ENCODE measurements around the gene MAP1LC3B.

The MAP1LC3B gene

DNA sequence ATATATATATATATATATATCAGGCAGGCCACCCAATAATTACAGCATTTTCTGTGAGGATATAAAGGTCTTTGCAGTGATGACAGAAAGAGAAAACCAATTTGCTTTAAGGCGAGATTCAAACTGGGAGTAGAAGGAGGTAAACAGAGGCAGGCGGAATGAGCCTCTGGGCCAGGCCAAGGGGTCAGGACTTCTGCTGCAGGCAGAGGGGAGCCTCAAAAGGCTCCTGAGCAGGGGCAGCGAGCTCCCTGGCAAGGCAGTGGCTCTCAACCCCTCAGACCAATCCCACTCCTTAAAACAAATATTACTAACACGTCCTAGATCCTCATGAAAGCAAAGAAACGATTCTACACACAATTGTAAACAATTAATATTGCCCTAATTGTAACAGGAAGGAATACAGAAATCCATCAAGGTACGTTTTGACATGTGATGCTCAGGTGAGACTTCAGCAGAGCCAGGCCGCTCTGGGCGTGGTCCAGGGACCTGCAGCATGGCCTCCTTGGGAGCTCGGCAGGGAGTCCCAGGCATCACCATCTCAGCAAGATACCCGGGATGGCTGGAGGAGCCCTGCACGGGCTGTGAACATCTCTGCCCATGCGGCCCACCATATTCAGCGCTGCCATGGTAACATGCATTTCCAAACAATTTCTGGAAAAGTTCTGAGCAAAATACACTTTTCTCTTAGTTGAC, 27.0 kb upstream of the MAP1LC3B start:
- Histone ChIP-seq H2AFZ (ENCODE audit: low read depth, low read length) (no peak overlapping the region), H3K36me3 (ENCODE audit: control insufficient read depth in 1 of 2, insufficient read depth in 2 of 2, low read depth in 1 of 2, low read length in 2 of 2) (peaks cover 46 to 50% of the 10 kb centered on the region in 2 experiments), H2AK5ac (ENCODE audit: low read length, severe bottlenecking) (no peak overlapping the region), H3K9me3 (ENCODE audit: control insufficient read depth, low read length) (no peaks in the 10 kb centered on the region), H3K79me1 (replicated peaks; ENCODE audit: low read length, poor library complexity, severe bottlenecking) (peaks cover 66% of the 10 kb centered on the region), H3K4me3 (ENCODE audit: insufficient read depth in 1 of 2, low read depth in 1 of 2, low read length in 2 of 2) (no peak overlapping the region), H3K18ac (ENCODE audit: low read depth in 1 of 2, low read length in 2 of 2) (no peak overlapping the region), H3K4ac (ENCODE audit: low read depth in 1 of 2, low read length in 2 of 2) (no peak overlapping the region), H3K9ac (ENCODE audit: low read length) (no peak overlapping the region), H3K4me2 (ENCODE audit: low read length, poor library complexity, severe bottlenecking) (no peak overlapping the region), H3K14ac (ENCODE audit: low read length in 2 of 2) (no peak overlapping the region), H2BK12ac (ENCODE audit: low read length in 2 of 2) (no peak overlapping the region), H2BK15ac (ENCODE audit: low read depth, poor library complexity, severe bottlenecking) (no peak overlapping the region), H3K4me1 (ENCODE audit: control insufficient read depth, insufficient read depth, low read depth, low read length) (peaks cover 19% of the 10 kb centered on the region), H4K91ac (ENCODE audit: low read length) (no peak overlapping the region), H3K27ac (ENCODE audit: low read length, poor library complexity, severe bottlenecking) (no peak overlapping the region), H3K23ac (ENCODE audit: low read length in 2 of 2) (no peak overlapping the region), H4K8ac (ENCODE audit: low read length) (no peak overlapping the region), H2BK5ac (ENCODE audit: low read depth, low read length, poor library complexity, severe bottlenecking) (no peak overlapping the region), H3K27me3 (ENCODE audit: control insufficient read depth in 1 of 2, insufficient read depth in 1 of 2, low read length in 2 of 2) (no peaks in the 10 kb centered on the region), H2BK120ac (ENCODE audit: low read depth, low read length) (no peak overlapping the region)
- no peak for DNase-seq
- WGBS, result 93% methylated on average over 13 of the region's 13 CpGs

DNA sequence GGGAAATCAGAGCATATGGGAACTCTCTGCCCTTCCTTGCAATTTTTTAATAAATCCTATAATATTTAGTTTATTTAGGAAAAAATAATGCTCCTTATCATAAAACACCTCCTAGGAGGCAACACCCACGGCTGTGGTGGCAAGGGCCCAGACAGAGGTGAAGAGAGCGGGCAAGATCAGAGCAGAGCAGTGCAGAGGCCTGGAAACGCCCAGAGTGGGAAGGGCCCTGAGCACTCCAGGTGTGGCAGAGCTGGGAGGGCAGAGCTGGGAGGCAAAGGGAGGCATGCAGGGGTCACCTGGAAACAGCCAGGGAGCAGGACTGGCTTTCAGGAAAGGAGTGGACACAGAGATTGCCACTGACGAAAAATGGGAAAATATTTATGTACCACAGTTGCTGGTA, 25.8 kb upstream of the MAP1LC3B start:
- H2BK5ac ChIP-seq (ENCODE audit: low read depth, low read length, poor library complexity, severe bottlenecking), result no peak overlapping the region
- H3K27me3 ChIP-seq (ENCODE audit: control insufficient read depth in 1 of 2, insufficient read depth in 1 of 2, low read length in 2 of 2), result no peaks in the 10 kb centered on the region
- WGBS, result 95% methylated on average over 4 of the region's 4 CpGs
- no peak overlapping the region for H3K4me2 ChIP-seq (ENCODE audit: low read length, poor library complexity, severe bottlenecking)
- no peak overlapping the region for H4K91ac ChIP-seq (ENCODE audit: low read length)
- no peak overlapping the region for H3K9ac ChIP-seq (ENCODE audit: low read length)
- no peak overlapping the region for H3K14ac ChIP-seq (ENCODE audit: low read length in 2 of 2)
- H2BK15ac ChIP-seq (ENCODE audit: low read depth, poor library complexity, severe bottlenecking), result no peak overlapping the region
- no peak overlapping the region for H2BK120ac ChIP-seq (ENCODE audit: low read depth, low read length)
- H2AFZ ChIP-seq (ENCODE audit: low read depth, low read length), result no peak overlapping the region
- no peak overlapping the region for H3K27ac ChIP-seq (ENCODE audit: low read length, poor library complexity, severe bottlenecking)
- no peak overlapping the region for H2AK5ac ChIP-seq (ENCODE audit: low read length, severe bottlenecking)
- peaks cover 39% of the 10 kb centered on the region in 2 experiments for H3K36me3 ChIP-seq (ENCODE audit: control insufficient read depth in 1 of 2, insufficient read depth in 2 of 2, low read depth in 1 of 2, low read length in 2 of 2)
- no peak overlapping the region for H3K23ac ChIP-seq (ENCODE audit: low read length in 2 of 2)
- H2BK12ac ChIP-seq (ENCODE audit: low read length in 2 of 2), result no peak overlapping the region
- no peak overlapping the region for H3K4me3 ChIP-seq (ENCODE audit: insufficient read depth in 1 of 2, low read depth in 1 of 2, low read length in 2 of 2)
- H3K9me3 ChIP-seq (ENCODE audit: control insufficient read depth, low read length), result no peaks in the 10 kb centered on the region
- H3K18ac ChIP-seq (ENCODE audit: low read depth in 1 of 2, low read length in 2 of 2), result no peak overlapping the region
- H4K8ac ChIP-seq (ENCODE audit: low read length), result no peak overlapping the region
- H3K79me1 ChIP-seq (replicated peaks; ENCODE audit: low read length, poor library complexity, severe bottlenecking), result peaks cover 66% of the 10 kb centered on the region
- no peak overlapping the region for H3K4ac ChIP-seq (ENCODE audit: low read depth in 1 of 2, low read length in 2 of 2)
- no peak for DNase-seq
- H3K4me1 ChIP-seq (ENCODE audit: control insufficient read depth, insufficient read depth, low read depth, low read length), result peaks cover 20% of the 10 kb centered on the region

GRCh38 chr16:87366930-87367329, 25.2 kb upstream of the MAP1LC3B start:
- Histone ChIP-seq H2AFZ (ENCODE audit: low read depth, low read length) (no peak overlapping the region), H3K18ac (ENCODE audit: low read depth in 1 of 2, low read length in 2 of 2) (no peak overlapping the region), H3K9me3 (ENCODE audit: control insufficient read depth, low read length) (no peaks in the 10 kb centered on the region), H4K91ac (ENCODE audit: low read length) (no peak overlapping the region), H3K36me3 (ENCODE audit: control insufficient read depth in 1 of 2, insufficient read depth in 2 of 2, low read depth in 1 of 2, low read length in 2 of 2) (peaks cover 32 to 33% of the 10 kb centered on the region in 2 experiments), H3K79me1 (replicated peaks; ENCODE audit: low read length, poor library complexity, severe bottlenecking) (peaks cover 64% of the 10 kb centered on the region), H3K27ac (ENCODE audit: low read length, poor library complexity, severe bottlenecking) (no peak overlapping the region), H3K4me1 (ENCODE audit: control insufficient read depth, insufficient read depth, low read depth, low read length) (peaks cover 15% of the 10 kb centered on the region), H2BK15ac (ENCODE audit: low read depth, poor library complexity, severe bottlenecking) (no peak overlapping the region), H2AK5ac (ENCODE audit: low read length, severe bottlenecking) (no peak overlapping the region), H3K14ac (ENCODE audit: low read length in 2 of 2) (no peak overlapping the region), H4K8ac (ENCODE audit: low read length) (no peak overlapping the region), H3K9ac (ENCODE audit: low read length) (no peak overlapping the region), H3K23ac (ENCODE audit: low read length in 2 of 2) (no peak overlapping the region), H2BK12ac (ENCODE audit: low read length in 2 of 2) (no peak overlapping the region), H3K4me2 (ENCODE audit: low read length, poor library complexity, severe bottlenecking) (no peak overlapping the region), H3K27me3 (ENCODE audit: control insufficient read depth in 1 of 2, insufficient read depth in 1 of 2, low read length in 2 of 2) (no peaks in the 10 kb centered on the region), H2BK5ac (ENCODE audit: low read depth, low read length, poor library complexity, severe bottlenecking) (no peak overlapping the region), H2BK120ac (ENCODE audit: low read depth, low read length) (no peak overlapping the region), H3K4me3 (ENCODE audit: insufficient read depth in 1 of 2, low read depth in 1 of 2, low read length in 2 of 2) (no peak overlapping the region), H3K4ac (ENCODE audit: low read depth in 1 of 2, low read length in 2 of 2) (no peak overlapping the region)
- no CpG with 5 or more reads among the region's 1 CpG for WGBS
- no peak for DNase-seq

DNA sequence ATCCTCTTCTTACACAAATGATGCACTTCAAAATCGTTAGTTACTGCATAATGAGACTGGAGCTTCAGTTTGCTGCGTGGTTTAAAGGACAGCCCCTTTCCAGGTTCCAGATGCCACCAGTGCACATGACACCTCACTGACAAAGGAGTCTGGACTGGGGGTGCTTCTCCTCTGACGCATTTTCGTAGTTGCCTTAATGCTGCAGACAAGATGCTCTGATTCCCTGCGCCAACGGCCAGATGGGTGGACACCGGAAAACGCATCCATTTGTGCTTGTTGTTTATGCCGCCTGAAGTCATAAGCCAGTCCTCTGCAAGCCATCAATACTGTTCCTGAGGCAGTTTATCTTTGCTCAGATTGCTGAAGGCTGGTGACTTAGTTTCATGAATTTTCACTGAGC, 24.6 kb upstream of the MAP1LC3B start:
- 90% methylated on average over 9 of the region's 9 CpGs for WGBS
- Histone ChIP-seq H3K36me3 (ENCODE audit: control insufficient read depth in 1 of 2, insufficient read depth in 2 of 2, low read depth in 1 of 2, low read length in 2 of 2) (peaks cover 27 to 33% of the 10 kb centered on the region in 2 experiments), H3K4me1 (ENCODE audit: control insufficient read depth, insufficient read depth, low read depth, low read length) (peaks cover 15% of the 10 kb centered on the region), H3K27ac (ENCODE audit: low read length, poor library complexity, severe bottlenecking) (no peak overlapping the region), H3K18ac (ENCODE audit: low read depth in 1 of 2, low read length in 2 of 2) (no peak overlapping the region), H2BK12ac (ENCODE audit: low read length in 2 of 2) (no peak overlapping the region), H3K14ac (ENCODE audit: low read length in 2 of 2) (no peak overlapping the region), H4K91ac (ENCODE audit: low read length) (no peak overlapping the region), H4K8ac (ENCODE audit: low read length) (no peak overlapping the region), H3K4ac (ENCODE audit: low read depth in 1 of 2, low read length in 2 of 2) (no peak overlapping the region), H3K9me3 (ENCODE audit: control insufficient read depth, low read length) (no peaks in the 10 kb centered on the region), H3K4me3 (ENCODE audit: insufficient read depth in 1 of 2, low read depth in 1 of 2, low read length in 2 of 2) (no peak overlapping the region), H3K4me2 (ENCODE audit: low read length, poor library complexity, severe bottlenecking) (no peak overlapping the region), H2BK5ac (ENCODE audit: low read depth, low read length, poor library complexity, severe bottlenecking) (no peak overlapping the region), H3K23ac (ENCODE audit: low read length in 2 of 2) (no peak overlapping the region), H2BK15ac (ENCODE audit: low read depth, poor library complexity, severe bottlenecking) (no peak overlapping the region), H2BK120ac (ENCODE audit: low read depth, low read length) (no peak overlapping the region), H3K27me3 (ENCODE audit: control insufficient read depth in 1 of 2, insufficient read depth in 1 of 2, low read length in 2 of 2) (no peaks in the 10 kb centered on the region), H2AK5ac (ENCODE audit: low read length, severe bottlenecking) (no peak overlapping the region), H2AFZ (ENCODE audit: low read depth, low read length) (no peak overlapping the region), H3K9ac (ENCODE audit: low read length) (no peak overlapping the region), H3K79me1 (replicated peaks; ENCODE audit: low read length, poor library complexity, severe bottlenecking) (peaks cover 67% of the 10 kb centered on the region)
- no peak for DNase-seq
